HG02610 (cell line): ENCODE data around the gene MRGPRD.

ENCODE experiments used
- ATAC-seq: cut with Tn5 transposase; IDR thresholded peaks from one replicate; pipeline ENCODE4 v1.9.1; 2021; ENCODE audit warnings: mild to moderate bottlenecking, moderate library complexity; ENCODE audit not compliant: unreplicated experiment

The MRGPRD gene

GRCh38 chr11:68970921-68971636 lies 9.7 kb downstream of the MRGPRD start:
- no peak for ATAC-seq

- ATAC-seq: no peak
Measured at GRCh38 chr11:68969386-68969785, 11.4 kb downstream of the MRGPRD start.

GRCh38 chr11:68968306-68969250 lies 12.2 kb downstream of the MRGPRD start:
- no peak for ATAC-seq

- ATAC-seq: no peak
Measured at GRCh38 chr11:68966894-68967780, 13.6 kb downstream of the MRGPRD start.

- ATAC-seq: no peak
Measured at GRCh38 chr11:68965901-68966853, 14.6 kb downstream of the MRGPRD start.

- no peak for ATAC-seq
Measured at GRCh38 chr11:68963779-68964178, 17.0 kb downstream of the MRGPRD start.

- no peak for ATAC-seq
Measured at GRCh38 chr11:68962527-68963250, 18.1 kb downstream of the MRGPRD start.

GRCh38 chr11:68961245-68961644 lies 19.5 kb downstream of the MRGPRD start:
- ATAC-seq: no peak

GRCh38 chr11:68960294-68961071 lies 20.3 kb downstream of the MRGPRD start:
- ATAC-seq: no peak

GRCh38 chr11:68959465-68960293 lies 21.1 kb downstream of the MRGPRD start:
- ATAC-seq: no peak

- no peak for ATAC-seq
Measured at GRCh38 chr11:68958211-68958610, 22.6 kb downstream of the MRGPRD start.

- no peak for ATAC-seq
Measured at GRCh38 chr11:68956547-68957254, 24.1 kb downstream of the MRGPRD start.

GRCh38 chr11:68956142-68956541 lies 24.6 kb downstream of the MRGPRD start:
- no peak for ATAC-seq

GRCh38 chr11:68955607-68955958 lies 25.2 kb downstream of the MRGPRD start:
- ATAC-seq: no peak

GRCh38 chr11:68954836-68955606 lies 25.8 kb downstream of the MRGPRD start:
- ATAC-seq: no peak

- no peak for ATAC-seq
Measured at GRCh38 chr11:68950762-68951161, 30.0 kb downstream of the MRGPRD start.
